Measurements from ENCODE around the gene RIC3.
"Not testable (repeated sequence)": the region's sequence is repeated elsewhere in the genome, so short reads cannot be mapped to it uniquely, and the experiment has no call there.

RIC3 gene

GRCh38 chr11:8186429-8186828 is 17.6 kb upstream of the RIC3 start:
- no peak for FAIRE-seq

DNA sequence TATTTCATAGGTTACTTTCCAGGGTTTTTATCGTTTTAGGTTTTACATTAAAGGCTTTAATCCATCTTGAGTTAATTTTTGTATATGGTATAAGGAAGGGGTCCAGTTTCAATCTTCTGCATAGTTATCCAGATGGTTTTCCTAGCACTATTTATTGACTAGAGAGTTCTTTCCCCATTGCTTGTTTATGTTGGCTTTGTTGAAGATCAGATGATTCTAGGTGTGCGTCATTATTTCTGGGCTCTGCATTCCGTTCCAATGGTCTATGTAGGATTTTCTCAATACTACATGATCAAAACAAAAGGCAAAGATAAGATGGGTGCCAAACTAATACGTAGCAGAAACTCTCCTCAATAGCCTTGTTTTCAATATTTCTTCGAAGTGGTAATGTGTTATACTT is 14.3 kb upstream of the RIC3 start:
- FAIRE-seq: no peak

DNA sequence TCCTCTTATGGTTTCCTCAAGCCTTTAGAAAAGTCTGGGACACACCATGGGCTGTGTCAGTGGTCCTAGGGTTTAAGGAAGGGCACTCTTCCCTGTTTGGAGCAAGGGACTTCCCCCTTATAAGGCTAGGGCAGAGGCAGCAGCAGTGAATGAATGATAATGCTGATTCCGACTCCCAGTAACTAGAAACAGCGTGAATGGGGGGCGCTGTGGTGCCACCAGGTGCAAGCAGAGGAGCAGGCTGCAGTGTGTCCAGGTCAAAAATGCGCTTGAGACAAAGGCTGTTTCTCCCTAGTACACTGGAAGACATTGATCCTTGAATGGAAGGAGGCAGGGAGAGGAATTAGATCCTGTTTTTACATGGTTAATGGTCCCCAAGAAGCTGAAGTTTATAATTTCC is 11.6 kb upstream of the RIC3 start:
- no peak for FAIRE-seq

DNA sequence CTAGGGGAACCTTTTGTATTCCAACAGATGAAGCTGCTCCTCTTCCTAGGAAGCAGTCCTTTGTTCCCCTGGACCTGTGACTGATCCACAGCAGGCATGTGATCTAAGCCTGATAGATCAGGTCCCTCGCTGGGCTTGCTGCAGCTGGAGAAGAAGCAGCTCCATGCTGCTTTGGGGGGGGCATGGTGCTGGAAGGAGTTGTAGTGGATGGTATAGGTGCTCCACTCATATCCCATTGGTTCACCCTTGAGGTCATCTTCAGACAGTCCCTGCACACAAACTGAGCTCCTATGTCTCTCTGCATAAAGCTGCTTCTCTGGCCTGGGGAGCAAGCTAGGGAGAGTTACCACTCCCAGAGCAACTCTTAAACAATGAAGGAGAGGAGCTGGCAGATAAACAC is 9.5 kb upstream of the RIC3 start:
- FAIRE-seq: no peak

GRCh38 chr11:8177136-8177535 is 8.3 kb upstream of the RIC3 start:
- FAIRE-seq: no peak

GRCh38 chr11:8167796-8168195 is 1.0 kb downstream of the RIC3 start:
- FAIRE-seq: no peak

- no peak for FAIRE-seq
Observed at GRCh38 chr11:8164746-8165145, 4.1 kb downstream of the RIC3 start.

GRCh38 chr11:8161627-8162304 is 7.1 kb downstream of the RIC3 start:
- FAIRE-seq: not testable (repeated sequence)

DNA sequence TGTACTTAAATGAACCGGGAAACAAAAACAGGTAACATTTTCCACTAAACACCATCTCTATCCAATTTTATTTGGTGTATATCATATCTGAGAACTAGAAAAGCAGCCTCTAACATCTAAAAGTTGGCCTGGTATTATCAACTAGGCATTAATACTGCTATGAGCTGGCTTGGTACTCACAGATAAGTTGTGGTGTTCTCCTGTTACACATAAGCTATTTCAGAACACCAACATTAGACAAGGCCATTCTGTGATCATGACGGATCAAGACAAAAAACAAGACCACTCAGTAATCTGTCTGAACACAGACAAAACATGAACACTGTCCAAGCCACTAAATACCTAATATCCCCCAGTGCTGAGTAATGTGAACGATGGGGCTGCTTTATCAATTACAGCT is 11.9 kb downstream of the RIC3 start:
- FAIRE-seq: no peak

DNA sequence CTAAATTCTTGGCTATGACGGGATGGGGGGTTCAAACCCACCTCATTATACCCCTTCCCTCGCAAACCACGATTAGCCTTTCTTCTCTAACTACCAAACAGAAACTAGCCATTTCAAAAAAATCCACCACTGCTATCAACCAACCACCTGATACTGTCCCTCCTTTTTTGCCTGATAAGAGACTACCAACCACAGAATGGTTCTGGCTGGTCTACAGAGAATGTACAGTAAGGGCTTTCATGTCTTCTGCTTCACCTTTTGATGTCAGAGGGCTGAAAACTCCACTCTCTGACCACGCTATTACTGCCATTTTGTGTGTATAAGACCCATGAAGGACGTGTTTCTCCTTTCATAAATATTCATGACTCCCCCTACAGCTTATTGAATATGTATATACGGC is 19.1 kb downstream of the RIC3 start:
- FAIRE-seq: no peak

GRCh38 chr11:8138526-8138925 is 30.3 kb downstream of the RIC3 start:
- FAIRE-seq: no peak

- FAIRE-seq: no peak
Observed at GRCh38 chr11:8127447-8127846, 41.4 kb downstream of the RIC3 start.

GRCh38 chr11:8126649-8127289 is 42.1 kb downstream of the RIC3 start:
- no peak for FAIRE-seq

DNA sequence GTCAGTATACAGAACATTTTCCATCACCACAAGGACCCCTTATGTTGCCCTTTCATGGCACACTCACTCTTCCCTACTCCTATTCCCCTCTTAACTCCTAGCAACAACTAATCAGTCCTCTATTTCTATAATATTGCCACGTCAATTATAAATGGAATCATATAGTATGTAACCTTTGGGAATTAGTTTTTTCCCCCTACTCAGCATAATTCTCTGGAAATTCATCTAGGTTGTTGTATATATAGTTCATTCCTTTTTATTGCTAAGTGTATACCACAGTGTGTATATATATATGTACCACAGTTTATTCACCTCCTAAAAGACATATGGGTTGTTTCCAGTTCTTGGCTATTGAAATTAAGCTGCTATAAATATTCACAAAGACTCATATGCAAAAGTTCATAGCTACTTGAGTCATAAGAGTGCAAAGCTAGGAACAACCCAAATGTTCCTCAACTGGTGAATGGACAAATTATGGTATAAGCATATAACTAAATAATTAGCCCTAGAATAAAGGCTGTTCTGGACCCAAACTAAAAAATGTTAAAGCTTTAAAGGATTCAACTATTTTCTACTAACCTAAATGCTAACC is 46.6 kb downstream of the RIC3 start:
- FAIRE-seq: no peak

DNA sequence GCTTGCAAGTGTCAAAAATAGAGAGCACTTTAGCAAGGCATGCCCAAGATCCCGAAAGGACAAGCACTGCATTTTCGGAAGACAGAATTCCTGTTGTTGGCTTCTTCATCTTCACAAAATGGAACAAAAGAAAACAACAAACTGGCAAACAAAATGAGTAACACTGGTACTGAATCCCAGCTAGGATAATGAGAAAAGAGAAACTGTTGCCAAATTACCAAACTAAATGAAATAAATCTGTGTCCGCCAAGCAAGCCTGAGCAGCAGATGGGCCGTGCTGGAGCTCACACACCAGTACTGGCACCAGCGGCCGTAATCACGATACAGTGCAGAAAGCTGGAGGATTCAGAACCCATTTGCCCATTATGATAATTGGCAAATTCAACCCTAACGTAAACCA is 57.2 kb downstream of the RIC3 start:
- no peak for FAIRE-seq

- no peak for FAIRE-seq
Observed at GRCh38 chr11:8110396-8110795, 58.4 kb downstream of the RIC3 start.

DNA sequence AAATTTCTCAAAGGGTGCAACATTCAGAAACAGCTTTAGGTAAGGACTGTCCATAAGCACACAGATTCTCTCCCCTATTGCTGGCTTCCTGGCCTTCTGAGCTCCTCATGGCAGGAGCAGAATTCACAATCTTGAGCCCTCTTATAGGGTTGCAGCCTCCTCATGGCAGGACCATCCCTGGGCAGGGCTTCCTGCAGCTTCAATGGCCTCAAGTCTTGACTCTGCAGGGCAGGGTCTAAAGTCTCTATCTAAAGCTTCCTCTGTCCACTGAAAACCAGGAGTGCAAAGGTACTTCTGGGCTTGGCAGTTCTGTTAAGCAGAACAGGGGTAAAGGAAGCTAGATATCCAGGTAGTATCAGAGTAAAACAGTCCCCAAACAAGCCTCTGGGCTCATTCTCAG is 59.1 kb downstream of the RIC3 start:
- no peak for FAIRE-seq

GRCh38 chr11:8108421-8108820 is 60.4 kb downstream of the RIC3 start:
- no peak for FAIRE-seq

- FAIRE-seq: no peak
Observed at GRCh38 chr11:8107642-8108041, 61.2 kb downstream of the RIC3 start.

DNA sequence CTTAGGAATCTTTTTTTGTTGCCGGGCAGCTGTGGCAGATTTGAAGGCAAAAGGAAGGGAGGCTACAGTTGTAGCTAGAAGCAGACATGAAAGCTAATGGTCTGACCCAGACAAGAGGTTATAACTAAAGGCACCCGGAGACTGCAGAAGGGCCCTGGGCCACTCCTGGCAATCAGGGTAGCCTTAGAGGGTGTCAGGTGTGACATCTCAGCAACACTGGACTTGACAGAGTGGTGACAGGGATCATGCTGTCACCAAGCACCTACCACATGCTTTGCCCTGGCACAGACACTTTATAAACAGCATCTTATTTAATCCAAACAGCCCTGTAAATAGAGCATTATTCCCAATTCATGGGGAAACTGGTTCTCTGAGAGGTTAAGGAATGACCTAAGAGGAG is 62.1 kb downstream of the RIC3 start:
- FAIRE-seq: no peak

- FAIRE-seq: no peak
Observed at GRCh38 chr11:8105666-8106065, 63.2 kb downstream of the RIC3 start.

DNA sequence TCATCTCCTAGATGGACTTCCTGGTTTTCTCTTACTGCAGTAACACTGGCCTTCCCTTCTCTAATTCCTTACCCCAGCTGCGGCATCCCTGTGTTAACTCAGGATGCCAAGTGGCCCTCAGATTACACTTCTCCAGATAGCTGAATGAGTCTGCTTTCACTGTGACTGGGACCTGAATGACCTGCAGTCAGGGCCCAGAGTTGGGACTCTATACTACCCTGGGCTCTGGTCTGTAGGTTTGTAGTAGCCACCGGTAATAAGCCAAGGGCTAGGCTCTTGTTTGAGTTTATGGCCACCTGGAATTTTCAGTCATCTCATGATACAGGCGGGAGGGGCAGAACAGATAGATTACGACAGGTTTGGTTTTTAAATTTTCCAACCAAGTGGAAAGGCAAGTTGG is 63.7 kb downstream of the RIC3 start:
- no peak for FAIRE-seq

GRCh38 chr11:8103909-8104308 is 64.9 kb downstream of the RIC3 start:
- no peak for FAIRE-seq

GRCh38 chr11:8102965-8103364 is 65.9 kb downstream of the RIC3 start:
- FAIRE-seq: no peak
